ENCODE data around the gene LHX1.

GRCh38 chr17:36889770-36890349, 47.4 kb upstream of the LHX1 start:
- TF ChIP-seq YY1 (IDR thresholded peaks at IDR 0.05; ENCODE audit: insufficient read depth, insufficient read length) (no peak), ZNF274 (IDR thresholded peaks at IDR 0.05; ENCODE audit: low read depth, low read length) (no peak)
